ENCODE results near the gene CEP41.
"Not testable (repeated sequence)": the region's sequence is repeated elsewhere in the genome, so short reads cannot be mapped to it uniquely, and the experiment has no call there.

CEP41 gene

GRCh38 chr7:130387628-130388403 lies 53.0 kb downstream of the CEP41 start:
- no peak for DNase-seq (ENCODE audit: low read depth)

GRCh38 chr7:130387306-130387627 lies 53.5 kb downstream of the CEP41 start:
- no peak for DNase-seq (ENCODE audit: low read depth)

- no peak for DNase-seq (ENCODE audit: low read depth)
Observed at GRCh38 chr7:130386876-130387275, 53.9 kb downstream of the CEP41 start.

- no peak for DNase-seq (ENCODE audit: low read depth)
Observed at GRCh38 chr7:130385600-130386066, 55.2 kb downstream of the CEP41 start.

GRCh38 chr7:130384841-130385599 lies 55.8 kb downstream of the CEP41 start:
- DNase-seq (ENCODE audit: low read depth), result no peak

GRCh38 chr7:130384371-130384801 lies 56.4 kb downstream of the CEP41 start:
- no peak for DNase-seq (ENCODE audit: low read depth)

GRCh38 chr7:130383187-130383980 lies 57.4 kb downstream of the CEP41 start:
- DNase-seq (ENCODE audit: low read depth), result no peak

GRCh38 chr7:130381468-130382312 lies 59.1 kb downstream of the CEP41 start:
- no peak for DNase-seq (ENCODE audit: low read depth)

- DNase-seq (ENCODE audit: low read depth), result no peak
Observed at GRCh38 chr7:130380861-130381455, 59.9 kb downstream of the CEP41 start.

GRCh38 chr7:130379921-130380860 lies 60.6 kb downstream of the CEP41 start, which contains the start of gene CPA1:
TSS of gene CPA1 (plus strand) at chr7:130380494. CDS start at chr7:130380521, 27 bp downstream.
- peak; percentile 90 for DNase-seq (ENCODE audit: low read depth)

GRCh38 chr7:130379532-130379920 lies 61.3 kb downstream of the CEP41 start:
- peak; percentile 27 for DNase-seq (ENCODE audit: low read depth)

GRCh38 chr7:130379019-130379418 lies 61.8 kb downstream of the CEP41 start:
- DNase-seq (ENCODE audit: low read depth), result no peak

- DNase-seq (ENCODE audit: low read depth), result no peak
Observed at GRCh38 chr7:130377178-130377577, 63.6 kb downstream of the CEP41 start.

GRCh38 chr7:130376461-130376860 lies 64.4 kb downstream of the CEP41 start:
- not testable (repeated sequence) for DNase-seq (ENCODE audit: low read depth)

- DNase-seq (ENCODE audit: low read depth), result no peak
Observed at GRCh38 chr7:130374507-130374906, 66.3 kb downstream of the CEP41 start.

- DNase-seq (ENCODE audit: low read depth), result no peak
Observed at GRCh38 chr7:130372402-130373165, 68.2 kb downstream of the CEP41 start.

- DNase-seq (ENCODE audit: low read depth), result peak; percentile 46
Observed at GRCh38 chr7:130371046-130371445, 69.8 kb downstream of the CEP41 start.

GRCh38 chr7:130369831-130370550 lies 70.8 kb downstream of the CEP41 start:
- DNase-seq (ENCODE audit: low read depth), result no peak
